GM18505 (cell line): Measurements from ENCODE around the gene NUP205.

Experiments used
- ATAC-seq: cut with Tn5 transposase; IDR thresholded peaks from one replicate; pipeline ENCODE4 v1.9.1; 2021; ENCODE audit not compliant: unreplicated experiment
- POLR2A ChIP-seq: IDR thresholded peaks from 4 replicates; pipeline ENCODE4 v1.6.1; 2011; ENCODE audit warnings: borderline replicate concordance; ENCODE audit not compliant: insufficient read depth, insufficient read length; ENCODE audit errors: extremely low read depth

NUP205 gene

GRCh38 chr7:135557455-135558336 lies at the start of gene NUP205:
TSS of gene NUP205 (plus strand) at chr7:135557917. CDS start at chr7:135557945, 28 bp downstream.
- peak; percentile 84 for TF ChIP-seq POLR2A
- peak; percentile 63 for ATAC-seq

GRCh38 chr7:135508883-135509588 lies 48.7 kb upstream of the NUP205 start:
- TF ChIP-seq POLR2A: peak; percentile 37
- ATAC-seq: peak; percentile 27

GRCh38 chr7:135509589-135509838 lies 48.2 kb upstream of the NUP205 start:
- no peak for ATAC-seq
- no peak for TF ChIP-seq POLR2A

- peak; percentile 97 for ATAC-seq
- TF ChIP-seq POLR2A: peak; percentile 90
These were observed 47.7 kb upstream of the NUP205 start, which contains the start of gene CNOT4 for GRCh38 chr7:135509839-135510591. TSS of gene CNOT4 (minus strand) at chr7:135510102. CDS start at chr7:135438331, 71,771 bp downstream.

- no peak for TF ChIP-seq POLR2A
- no peak for ATAC-seq
These were observed 47.0 kb upstream of the NUP205 start for GRCh38 chr7:135510592-135511183.

- ATAC-seq: peak; percentile 33
- TF ChIP-seq POLR2A: no peak
These were observed 45.4 kb upstream of the NUP205 start for GRCh38 chr7:135512135-135512887.

- no peak for TF ChIP-seq POLR2A
- ATAC-seq: no peak
These were observed 42.9 kb upstream of the NUP205 start for GRCh38 chr7:135514856-135515255.

GRCh38 chr7:135517060-135517459 lies 40.7 kb upstream of the NUP205 start:
- no peak for TF ChIP-seq POLR2A
- no peak for ATAC-seq

GRCh38 chr7:135518748-135519147 lies 39.0 kb upstream of the NUP205 start:
- no peak for ATAC-seq
- TF ChIP-seq POLR2A: no peak

- no peak for ATAC-seq
- no peak for TF ChIP-seq POLR2A
These were observed 38.5 kb upstream of the NUP205 start for GRCh38 chr7:135519233-135519688.

GRCh38 chr7:135519871-135520270 lies 37.8 kb upstream of the NUP205 start:
- TF ChIP-seq POLR2A: no peak
- no peak for ATAC-seq

- no peak for TF ChIP-seq POLR2A
- ATAC-seq: no peak
These were observed 35.2 kb upstream of the NUP205 start for GRCh38 chr7:135522509-135522908.
